GM23248 (cell line): ENCODE data around the gene SMCO2.

Experiments used
- EZH2 ChIP-seq: fragments of 200-600 bp; sonication (generic); IDR thresholded peaks from 2 replicates; pipeline ENCODE4 v1.6.1; 2018; ENCODE audit warnings: antibody characterized with exemption, mild to moderate bottlenecking; ENCODE audit not compliant: insufficient read depth, poor library complexity, severe bottlenecking
- EZH2phosphoT487 ChIP-seq: fragments of 200-600 bp; sonication (generic); IDR thresholded peaks from 2 replicates; pipeline ENCODE4 v1.6.1; 2018; ENCODE audit warnings: antibody characterized with exemption, moderate library complexity, mild to moderate bottlenecking, low read depth; ENCODE audit not compliant: insufficient read depth

DNA sequence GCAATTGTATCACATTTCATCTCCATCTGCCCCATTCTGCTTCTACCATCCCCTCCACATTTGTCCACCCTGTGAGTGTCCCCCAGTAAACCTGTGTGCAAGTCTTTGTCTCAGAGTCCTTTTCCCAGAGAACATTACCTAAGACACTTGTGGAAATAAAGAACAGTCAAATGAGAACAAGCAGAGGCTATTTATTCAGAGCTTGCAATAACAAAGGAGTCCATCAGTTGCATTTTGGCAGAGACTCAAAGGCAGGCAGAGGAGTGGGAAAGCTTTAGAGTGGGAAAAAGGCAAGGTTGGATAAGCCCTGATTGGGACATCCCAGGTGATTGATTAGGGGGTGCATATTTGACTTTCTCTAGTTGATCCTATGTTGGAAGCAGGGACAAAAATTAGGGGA, 59.2 kb downstream of the SMCO2 start:
- TF ChIP-seq EZH2 (no peak), EZH2phosphoT487 (no peak)
